Trophoblast cell (in vitro differentiated cells and primary cell): ENCODE measurements around the gene M6PR.

Source experiments
- DNase-seq, 2 donors: peaks; one replicate each; pipeline ENCODE4 v3.0.0-alpha.2; 2016
- H2AFZ ChIP-seq: 2 replicates; pipeline ENCODE4 v1.6.1; 2013; ENCODE audit warnings: low read length, moderate library complexity, mild to moderate bottlenecking; ENCODE audit not compliant: insufficient read depth, poor library complexity
- H2AK5ac ChIP-seq: 2 replicates; pipeline ENCODE4 v1.6.1; 2013; ENCODE audit warnings: mild to moderate bottlenecking, low read length
- H2BK120ac ChIP-seq: 2 replicates; pipeline ENCODE4 v1.6.1; 2013; ENCODE audit warnings: low read length, mild to moderate bottlenecking, moderate library complexity; ENCODE audit not compliant: insufficient read depth, poor library complexity
- H2BK12ac ChIP-seq: 2 replicates; pipeline ENCODE4 v1.6.1; 2013; ENCODE audit warnings: mild to moderate bottlenecking, low read length, moderate library complexity
- H2BK5ac ChIP-seq: 2 replicates; pipeline ENCODE4 v1.6.1; 2013; ENCODE audit warnings: low read length, low read depth, moderate library complexity, mild to moderate bottlenecking; ENCODE audit not compliant: poor library complexity
- H3K14ac ChIP-seq: 2 replicates; pipeline ENCODE4 v1.6.1; 2013; ENCODE audit warnings: mild to moderate bottlenecking, low read length
- H3K18ac ChIP-seq: 2 replicates; pipeline ENCODE4 v1.6.1; 2013; ENCODE audit warnings: mild to moderate bottlenecking, low read length
- H3K23ac ChIP-seq: 2 replicates; pipeline ENCODE4 v1.6.1; 2013; ENCODE audit warnings: low read length
- H3K27ac ChIP-seq: 2 replicates; pipeline ENCODE4 v1.5.1; 2013; ENCODE audit warnings: low read depth, mild to moderate bottlenecking, inconsistent platforms, low read length, moderate library complexity
- H3K27me3 ChIP-seq: 2 replicates; pipeline ENCODE4 v1.6.1; 2013; ENCODE audit warnings: inconsistent platforms, mild to moderate bottlenecking, low read length, moderate library complexity; ENCODE audit not compliant: insufficient read depth
- H3K36me3 ChIP-seq, 2 experiments: 1 replicate in 1 of 2; 2 replicates in 1 of 2; pipeline ENCODE4 v1.6.1; 2013; ENCODE audit warnings: low read length in 2 of 2, mild to moderate bottlenecking in 2 of 2, moderate library complexity in 1 of 2; ENCODE audit not compliant: insufficient read depth in 2 of 2, control insufficient read depth in 1 of 2
- H3K4ac ChIP-seq: 2 replicates; pipeline ENCODE4 v1.6.1; 2013; ENCODE audit warnings: low read depth, mild to moderate bottlenecking, low read length, moderate library complexity
- H3K4me1 ChIP-seq, 2 experiments: 1 replicate in 1 of 2; 2 replicates in 1 of 2; pipeline ENCODE4 v1.6.1; 2013; ENCODE audit warnings: low read length in 2 of 2, mild to moderate bottlenecking in 2 of 2, moderate library complexity in 1 of 2; ENCODE audit not compliant: insufficient read depth in 2 of 2, control insufficient read depth in 1 of 2
- H3K4me2 ChIP-seq: 2 replicates; pipeline ENCODE4 v1.6.1; 2013; ENCODE audit warnings: inconsistent platforms, mild to moderate bottlenecking, low read length, moderate library complexity
- H3K4me3 ChIP-seq: 2 replicates; pipeline ENCODE4 v1.5.1; 2013; ENCODE audit warnings: mild to moderate bottlenecking, low read depth, low read length, inconsistent platforms
- H3K79me1 ChIP-seq: one replicate; pipeline ENCODE4 v1.6.1; 2013; ENCODE audit warnings: low read length
- H3K79me2 ChIP-seq: 2 replicates; pipeline ENCODE4 v1.6.1; 2013; ENCODE audit warnings: low read length, mild to moderate bottlenecking; ENCODE audit not compliant: control insufficient read depth, insufficient read depth, poor library complexity
- H3K9ac ChIP-seq: 2 replicates; pipeline ENCODE4 v1.6.1; 2013; ENCODE audit warnings: mild to moderate bottlenecking, low read length
- H3K9me3 ChIP-seq: 2 replicates; pipeline ENCODE4 v1.6.1; 2013; ENCODE audit warnings: low read depth, mild to moderate bottlenecking, control low read depth, inconsistent platforms, low read length; ENCODE audit not compliant: insufficient read depth
- H4K12ac ChIP-seq: 2 replicates; pipeline ENCODE4 v1.6.1; 2013; ENCODE audit warnings: low read depth, mild to moderate bottlenecking, low read length, moderate library complexity
- H4K8ac ChIP-seq: 2 replicates; pipeline ENCODE4 v1.6.1; 2013; ENCODE audit warnings: low read depth, mild to moderate bottlenecking, low read length, moderate library complexity
- H4K91ac ChIP-seq: one replicate; pipeline ENCODE4 v1.6.1; 2013; ENCODE audit warnings: low read depth, mild to moderate bottlenecking, low read length, moderate library complexity
- WGBS: extraction: QIAGEN DNeasy Blood & Tissue Kit; methylation state at CpG from one replicate; pipeline ENCODE4 v1.1.7; 2013; ENCODE audit warnings: missing lambda C conversion rate; ENCODE audit not compliant: insufficient read length, insufficient coverage; ENCODE audit errors: extremely low coverage; 5-methylcytosine and 5-hydroxymethylcytosine counted together

Gene M6PR

DNA sequence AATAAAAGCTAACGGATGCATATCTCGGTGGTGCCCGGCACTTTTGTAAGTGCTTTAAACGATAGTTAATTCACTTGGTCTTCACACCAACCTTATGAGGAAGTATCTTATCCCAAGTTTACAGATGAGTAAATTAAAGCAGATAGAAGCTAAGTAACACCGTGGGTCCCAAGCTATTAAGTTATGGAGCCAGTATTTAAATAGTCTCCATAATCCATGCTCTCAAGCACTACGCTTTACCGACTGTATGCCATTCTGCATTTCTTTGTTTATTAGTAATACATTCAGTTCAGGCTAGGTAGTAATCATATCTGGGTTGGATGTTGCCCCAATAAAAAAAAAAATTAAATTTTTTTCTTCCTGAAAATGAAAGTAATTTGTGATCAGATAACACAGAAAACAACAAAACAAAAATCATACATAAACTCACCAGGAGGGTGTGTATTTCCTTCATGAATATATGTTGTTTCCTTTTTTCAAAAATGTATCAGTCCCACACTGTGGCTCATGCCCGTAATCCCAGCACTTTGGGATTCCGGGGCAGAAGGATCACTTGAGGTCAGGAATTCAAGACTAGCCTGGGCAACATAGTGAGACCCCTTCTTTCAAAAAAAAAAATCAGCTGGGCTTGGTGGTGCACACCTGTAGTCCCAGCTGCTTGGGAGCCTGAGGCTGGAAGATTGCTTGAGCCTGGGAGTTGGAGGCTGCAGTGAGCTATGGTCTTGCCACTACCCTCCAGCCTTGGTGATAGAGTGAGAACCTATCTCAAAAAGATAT is 1.4 kb upstream of the M6PR start:
- no peak for DNase-seq
- Histone ChIP-seq H2BK120ac (no peak overlapping the region), H3K36me3 (peaks cover 0 to 2% of the 10 kb centered on the region in 2 experiments), H2BK5ac (no peak overlapping the region), H2AFZ (no peak overlapping the region), H2AK5ac (no peak overlapping the region), H3K4me1 (peaks cover 2 to 4% of the 10 kb centered on the region in 2 experiments), H3K9me3 (no peaks in the 10 kb centered on the region), H3K14ac (no peak overlapping the region), H2BK12ac (no peak overlapping the region), H3K27ac (no peak overlapping the region), H3K79me2 (peaks cover 7% of the 10 kb centered on the region), H3K18ac (no peak overlapping the region), H4K8ac (no peak overlapping the region), H3K27me3 (no peaks in the 10 kb centered on the region), H4K91ac (no peak overlapping the region), H4K12ac (no peak overlapping the region), H3K4me3 (no peak overlapping the region), H3K9ac (no peak overlapping the region), H3K79me1 (peaks cover 9% of the 10 kb centered on the region), H3K23ac (no peak overlapping the region), H3K4me2 (peak overlapping the region; percentile 93), H3K4ac (no peak overlapping the region)
- WGBS: no CpG with 5 or more reads among the region's 9 CpGs

DNA sequence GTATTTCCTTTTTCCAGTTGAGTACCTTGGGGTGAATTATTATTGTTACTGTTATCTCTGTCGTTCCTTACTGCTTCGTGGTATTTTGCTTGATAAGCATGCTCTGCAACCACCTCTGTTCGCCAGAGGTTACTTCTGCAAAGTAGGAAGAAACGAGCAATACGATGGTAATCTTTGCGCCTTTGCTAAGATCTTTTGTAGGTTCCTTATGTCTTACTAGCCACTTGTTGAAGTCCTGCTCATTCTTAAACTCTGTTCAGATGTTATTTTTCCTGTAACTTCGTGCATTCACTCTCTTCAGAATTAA is 729 bp upstream of the M6PR start:
- Histone ChIP-seq H3K4me2 (peak overlapping the region; percentile 93), H3K27me3 (no peaks in the 10 kb centered on the region), H3K4ac (no peak overlapping the region), H3K79me2 (peaks cover 7% of the 10 kb centered on the region), H3K9me3 (no peaks in the 10 kb centered on the region), H3K23ac (no peak overlapping the region), H2BK120ac (no peak overlapping the region), H3K4me3 (peak overlapping the region; percentile 92), H3K36me3 (peaks cover 2 to 4% of the 10 kb centered on the region in 2 experiments), H3K27ac (no peak overlapping the region), H3K18ac (peak overlapping the region; percentile 70), H2AK5ac (no peak overlapping the region), H4K12ac (peak overlapping the region; percentile 65), H3K79me1 (peaks cover 9% of the 10 kb centered on the region), H4K8ac (peak overlapping the region; percentile 99), H3K14ac (no peak overlapping the region), H3K9ac (peak overlapping the region; percentile 22), H3K4me1 (peaks cover 2 to 4% of the 10 kb centered on the region in 2 experiments), H4K91ac (no peak overlapping the region), H2AFZ (peak overlapping the region; percentile 96), H2BK5ac (no peak overlapping the region), H2BK12ac (no peak overlapping the region)
- no CpG with 5 or more reads among the region's 7 CpGs for WGBS
- no peak for DNase-seq

DNA sequence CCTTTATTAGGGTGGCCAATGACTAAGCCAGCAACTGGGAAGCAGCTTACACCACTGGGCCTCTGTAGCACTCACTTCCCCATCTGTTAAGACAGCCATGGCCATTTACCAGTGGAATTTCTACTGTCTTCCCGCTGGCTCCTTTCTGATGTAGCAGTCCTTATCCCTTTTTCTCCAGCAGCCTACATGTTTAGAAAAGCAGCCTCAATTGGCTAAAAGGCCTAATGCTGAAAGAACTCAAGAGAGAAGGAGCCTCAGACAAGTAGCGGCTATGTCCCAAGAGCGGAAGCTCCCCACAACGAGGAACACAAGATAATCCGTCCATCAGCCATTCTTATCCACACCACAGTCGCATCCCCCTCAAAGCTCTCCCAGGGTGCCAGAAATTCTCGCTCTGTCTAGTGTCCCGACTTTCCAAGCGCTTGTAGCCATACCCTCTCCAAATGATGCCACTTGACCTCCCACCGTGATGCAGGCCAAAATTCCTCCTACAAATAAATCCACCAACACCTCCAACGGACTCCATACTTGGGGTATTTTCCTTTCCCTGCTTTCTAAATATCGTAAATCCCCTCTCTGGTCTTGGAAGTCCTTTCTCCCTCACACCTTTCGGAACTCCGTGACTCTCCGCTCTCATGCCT is 624 bp downstream of the M6PR start:
- peak overlapping the region; percentile 21 for H3K18ac ChIP-seq
- H4K91ac ChIP-seq: peak overlapping the region; percentile 41
- H4K12ac ChIP-seq: peak overlapping the region; percentile 33
- no CpG with 5 or more reads among the region's 15 CpGs for WGBS
- peak overlapping the region; percentile 92 for H3K4me3 ChIP-seq
- peak overlapping the region; percentile 49 for H3K4ac ChIP-seq
- peaks cover 6 to 10% of the 10 kb centered on the region in 2 experiments for H3K36me3 ChIP-seq
- peaks cover 9% of the 10 kb centered on the region for H3K79me1 ChIP-seq
- peak overlapping the region; percentile 75 for H4K8ac ChIP-seq
- H2BK120ac ChIP-seq: no peak overlapping the region
- H3K27me3 ChIP-seq: no peaks in the 10 kb centered on the region
- no peak overlapping the region for H3K23ac ChIP-seq
- DNase-seq: peak; percentile 30 to 38
- peak overlapping the region; percentile 9 for H2AFZ ChIP-seq
- H2BK12ac ChIP-seq: no peak overlapping the region
- H3K9ac ChIP-seq: peak overlapping the region; percentile 90
- peak overlapping the region; percentile 38 for H3K14ac ChIP-seq
- no peak overlapping the region for H2BK5ac ChIP-seq
- no peak overlapping the region for H2AK5ac ChIP-seq
- peak overlapping the region; percentile 93 for H3K4me2 ChIP-seq
- H3K9me3 ChIP-seq: no peaks in the 10 kb centered on the region
- peaks cover 7% of the 10 kb centered on the region for H3K79me2 ChIP-seq
- peaks cover 2 to 4% of the 10 kb centered on the region in 2 experiments for H3K4me1 ChIP-seq
- H3K27ac ChIP-seq: peak overlapping the region; percentile 38

DNA sequence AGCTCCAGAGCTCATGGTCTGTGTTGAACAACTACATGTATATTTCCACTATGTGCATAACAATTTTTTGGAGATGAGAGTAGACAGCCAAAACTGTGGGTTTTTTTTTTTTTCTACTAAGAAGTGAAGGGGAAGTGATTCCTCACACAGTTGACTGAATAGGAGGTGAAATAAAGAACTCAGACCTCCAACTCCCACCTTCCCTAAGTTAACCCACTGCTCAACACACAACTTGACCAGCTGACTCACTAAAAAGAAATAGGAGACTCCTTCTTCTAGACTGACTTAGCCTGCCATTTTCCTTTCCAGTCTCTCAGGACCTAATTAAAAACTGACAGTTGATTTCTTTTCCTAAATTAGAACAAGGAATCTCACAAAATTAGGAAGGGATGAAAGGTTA is 1.7 kb downstream of the M6PR start:
- Histone ChIP-seq H4K91ac (no peak overlapping the region), H3K36me3 (peaks cover 12 to 20% of the 10 kb centered on the region in 2 experiments), H2BK5ac (no peak overlapping the region), H3K79me1 (peaks cover 9% of the 10 kb centered on the region), H3K14ac (no peak overlapping the region), H3K18ac (no peak overlapping the region), H2BK12ac (no peak overlapping the region), H3K4me2 (no peak overlapping the region), H4K8ac (no peak overlapping the region), H3K27me3 (no peaks in the 10 kb centered on the region), H3K4me3 (no peak overlapping the region), H3K79me2 (peaks cover 7% of the 10 kb centered on the region), H3K23ac (no peak overlapping the region), H3K9me3 (no peaks in the 10 kb centered on the region), H2BK120ac (no peak overlapping the region), H3K4ac (peak overlapping the region; percentile 58), H3K27ac (no peak overlapping the region), H3K9ac (no peak overlapping the region), H4K12ac (no peak overlapping the region), H3K4me1 (peaks cover 2 to 4% of the 10 kb centered on the region in 2 experiments), H2AK5ac (no peak overlapping the region), H2AFZ (no peak overlapping the region)
- no peak for DNase-seq
